Tongue (tissue), 2 donors: ENCODE results near the gene AAMDC. TPM values are rescaled to one million over a fixed set of nuclear protein-coding genes. Genes with fewer than 3 reads are reported as not detected.
"Not testable (repeated sequence)": the region's sequence is repeated elsewhere in the genome, so short reads cannot be mapped to it uniquely, and the experiment has no call there.

Experiments used
- DNase-seq: peaks from one replicate; pipeline ENCODE4 v3.0.0-alpha.2; 2015
- total RNA-seq: library from RNA; depleted of rRNA; stranded (reverse); fragments of >200 nt; gene quantifications from one replicate; pipeline ENCODE4 v1.2.3, GENCODE V29; 2014

The AAMDC gene
- total RNA-seq, 1 donor from 2014 or later = 14.7 TPM

- DNase-seq = peak; percentile 60
Measured at GRCh38 chr11:77821349-77821851, 456 bp downstream of the AAMDC start.

- DNase-seq = not testable (repeated sequence)
Measured at GRCh38 chr11:77822126-77822525, 1.2 kb downstream of the AAMDC start.

GRCh38 chr11:77823775-77824174, 2.8 kb downstream of the AAMDC start:
- no peak for DNase-seq

GRCh38 chr11:77828926-77829325, 8.0 kb downstream of the AAMDC start:
- DNase-seq = no peak

- DNase-seq = no peak
Measured at GRCh38 chr11:77833302-77833701, 12.4 kb downstream of the AAMDC start.

- DNase-seq = no peak
Measured at GRCh38 chr11:77842441-77843121, 21.6 kb downstream of the AAMDC start.

- DNase-seq = not testable (repeated sequence)
Measured at GRCh38 chr11:77843700-77844099, 22.8 kb downstream of the AAMDC start.

GRCh38 chr11:77851503-77851902, 30.6 kb downstream of the AAMDC start:
- DNase-seq = no peak

GRCh38 chr11:77854838-77855237, 33.9 kb downstream of the AAMDC start:
- DNase-seq = no peak

GRCh38 chr11:77857906-77858457, 37.0 kb downstream of the AAMDC start:
- DNase-seq = not testable (repeated sequence)

GRCh38 chr11:77861444-77861843, 40.5 kb downstream of the AAMDC start:
- not testable (repeated sequence) for DNase-seq

GRCh38 chr11:77865805-77866204, 44.9 kb downstream of the AAMDC start:
- no peak for DNase-seq

GRCh38 chr11:77866336-77866735, 45.4 kb downstream of the AAMDC start:
- DNase-seq = no peak

GRCh38 chr11:77868744-77869143, 47.8 kb downstream of the AAMDC start:
- no peak for DNase-seq

- DNase-seq = no peak
Measured at GRCh38 chr11:77871855-77872254, 50.9 kb downstream of the AAMDC start.

- DNase-seq = no peak
Measured at GRCh38 chr11:77873345-77873744, 52.4 kb downstream of the AAMDC start.

- DNase-seq = no peak
Measured at GRCh38 chr11:77874206-77874605, 53.3 kb downstream of the AAMDC start.

GRCh38 chr11:77876045-77876444, 55.1 kb downstream of the AAMDC start:
- no peak for DNase-seq

GRCh38 chr11:77878247-77878646, 57.3 kb downstream of the AAMDC start:
- peak; percentile 61 for DNase-seq

GRCh38 chr11:77879218-77879617, 58.3 kb downstream of the AAMDC start:
- DNase-seq = peak; percentile 72

- DNase-seq = no peak
Measured at GRCh38 chr11:77882396-77882795, 61.5 kb downstream of the AAMDC start.

- no peak for DNase-seq
Measured at GRCh38 chr11:77883775-77884174, 62.8 kb downstream of the AAMDC start.

- DNase-seq = no peak
Measured at GRCh38 chr11:77884186-77884828, 63.4 kb downstream of the AAMDC start.

GRCh38 chr11:77884829-77885190, 63.9 kb downstream of the AAMDC start:
- no peak for DNase-seq
